ENCODE results near the gene PSG1.
A peak's percentile ranks its signal among the peaks of the same experiment; 100 is the strongest.
"Not testable (repeated sequence)": the region's sequence is repeated elsewhere in the genome, so short reads cannot be mapped to it uniquely, and the experiment has no call there.

PSG1 gene

GRCh38 chr19:42879613-42880012 is at the start of gene PSG1:
TSS of gene PSG1 (minus strand) at chr19:42879713. CDS start at chr19:42879581, 132 bp downstream.
- FAIRE-seq (no peak), DNase-seq (ENCODE audit: insufficient read length, low spot score) (no peak)
- TF ChIP-seq CTCF (IDR thresholded peaks at IDR 0.05; ENCODE audit: insufficient read depth, missing control alignments) = no peak

GRCh38 chr19:42928896-42929295 is 49.4 kb upstream of the PSG1 start:
- DNase-seq (ENCODE audit: insufficient read length, low spot score) (no peak), FAIRE-seq (no peak)
- no peak for TF ChIP-seq CTCF (IDR thresholded peaks at IDR 0.05; ENCODE audit: insufficient read depth, missing control alignments)

- FAIRE-seq = no peak
- TF ChIP-seq CTCF (IDR thresholded peaks at IDR 0.05; ENCODE audit: insufficient read depth, missing control alignments) = no peak
- no peak for DNase-seq (ENCODE audit: insufficient read length, low spot score)
These were observed 47.3 kb upstream of the PSG1 start for GRCh38 chr19:42926781-42927180.

DNA sequence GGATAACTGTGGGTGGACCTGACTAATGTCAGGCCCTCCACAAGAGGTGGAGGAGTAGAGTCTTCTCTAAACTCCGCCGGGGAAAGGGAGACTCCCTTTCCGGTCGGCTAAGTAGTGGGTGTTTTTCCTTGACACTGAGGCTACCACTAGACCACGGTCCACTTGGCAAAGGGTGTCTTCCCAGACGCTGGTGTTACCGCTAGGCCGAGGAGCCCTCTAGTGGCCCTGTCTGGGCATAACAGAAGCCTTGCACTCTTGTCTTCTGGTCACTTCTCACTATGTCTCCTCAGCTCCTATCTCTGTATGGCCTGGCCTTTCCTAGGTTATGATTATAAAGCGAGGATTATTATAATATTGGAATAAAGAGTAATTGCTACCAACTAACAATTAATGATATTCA is 43.6 kb upstream of the PSG1 start:
- DNase-seq (ENCODE audit: insufficient read length, low spot score); FAIRE-seq: not testable (repeated sequence)
- peak; percentile 49 for TF ChIP-seq CTCF (IDR thresholded peaks at IDR 0.05; ENCODE audit: insufficient read depth, missing control alignments)

DNA sequence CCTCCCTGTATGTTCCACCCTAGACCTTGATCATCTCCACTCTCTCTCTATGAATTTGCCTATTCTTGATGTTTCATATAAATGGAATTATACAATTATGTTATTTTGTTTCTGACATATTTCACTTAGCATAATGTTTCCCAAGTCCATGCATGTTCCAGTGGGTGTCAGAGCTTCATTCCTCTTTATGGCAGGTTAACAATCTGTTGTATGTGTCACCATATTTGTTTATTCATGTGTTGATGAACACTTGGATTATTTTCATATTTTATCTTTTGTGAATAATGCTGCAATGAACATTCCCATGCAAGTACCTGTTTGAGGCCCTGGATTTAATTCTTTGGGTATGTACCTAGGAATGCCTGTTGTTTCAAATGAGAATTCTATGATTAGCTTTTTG is 41.5 kb upstream of the PSG1 start:
- FAIRE-seq; DNase-seq (ENCODE audit: insufficient read length, low spot score): not testable (repeated sequence)

- no peak for FAIRE-seq
- no peak for TF ChIP-seq CTCF (IDR thresholded peaks at IDR 0.05; ENCODE audit: insufficient read depth, missing control alignments)
These were observed 40.2 kb upstream of the PSG1 start for GRCh38 chr19:42919757-42920079.

DNA sequence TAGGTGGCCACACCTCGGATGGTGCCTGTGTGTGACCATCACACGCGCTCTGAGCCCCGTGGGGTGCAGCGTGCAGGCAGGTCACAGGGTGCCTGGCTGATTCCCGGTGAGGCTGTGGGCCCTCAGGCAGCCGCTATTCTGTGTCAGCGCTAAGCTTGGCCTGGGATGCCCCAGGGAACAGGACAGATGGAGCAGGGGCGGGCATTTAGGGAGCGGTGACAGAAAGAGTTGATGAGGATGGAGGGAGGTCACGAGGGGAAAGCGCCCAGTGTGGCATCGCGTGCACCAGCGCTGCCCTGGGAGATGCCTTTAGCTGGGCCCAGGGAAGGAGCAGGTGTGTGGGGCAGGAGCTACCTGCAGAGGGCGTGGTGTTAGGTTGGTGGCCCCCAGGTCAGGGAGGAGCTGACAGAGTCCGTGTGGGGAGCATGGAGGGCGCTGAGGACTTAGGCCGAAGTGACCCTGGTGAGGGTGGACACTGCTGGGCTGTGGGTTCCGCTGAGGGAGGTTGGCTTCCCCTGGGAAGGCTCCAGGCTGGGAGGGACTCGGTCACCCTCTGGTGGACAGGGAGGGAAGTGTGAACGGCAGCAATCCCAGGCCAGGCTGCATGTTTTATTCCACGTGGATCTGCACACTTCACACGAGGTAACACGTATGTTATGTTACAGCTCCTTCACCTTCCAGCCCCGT is 39.7 kb upstream of the PSG1 start:
- peak; percentile 6 for TF ChIP-seq CTCF (IDR thresholded peaks at IDR 0.05; ENCODE audit: insufficient read depth, missing control alignments)
- not testable (repeated sequence) for FAIRE-seq; DNase-seq (ENCODE audit: insufficient read length, low spot score)

More at GRCh38 chr19:42919757-42920079, 40.2 kb upstream of the PSG1 start:
- DNase-seq (ENCODE audit: insufficient read length, low spot score) = no peak

GRCh38 chr19:42918377-42919069 is 39.0 kb upstream of the PSG1 start:
- not testable (repeated sequence) for DNase-seq (ENCODE audit: insufficient read length, low spot score); FAIRE-seq

- FAIRE-seq; DNase-seq (ENCODE audit: insufficient read length, low spot score): not testable (repeated sequence)
These were observed 38.1 kb upstream of the PSG1 start, which contains the start of gene PSG6 for GRCh38 chr19:42917634-42918033. TSS of gene PSG6 (minus strand) at chr19:42917894. CDS start at chr19:42917792, 102 bp downstream.

GRCh38 chr19:42916931-42917330 is 37.4 kb upstream of the PSG1 start:
- FAIRE-seq = not testable (repeated sequence)

DNA sequence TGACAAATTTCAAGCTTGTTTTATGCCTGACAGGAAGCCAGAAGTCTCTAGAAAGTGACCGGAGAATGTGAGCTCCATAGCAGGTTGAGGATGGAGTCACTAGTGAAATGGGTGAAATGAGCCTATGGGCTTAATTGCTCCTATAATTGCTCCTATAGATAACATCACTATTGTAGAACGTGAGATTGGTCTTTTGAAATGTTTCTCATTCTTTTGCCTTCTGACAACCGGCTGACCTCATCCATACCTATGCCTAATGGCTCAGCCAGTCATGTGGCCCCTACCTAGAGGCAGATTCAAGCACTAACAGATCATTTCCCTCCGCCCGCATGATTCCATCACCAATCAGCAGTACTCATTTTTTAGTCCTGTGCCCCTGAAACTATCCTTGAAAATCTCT is 34.0 kb upstream of the PSG1 start:
- not testable (repeated sequence) for FAIRE-seq; DNase-seq (ENCODE audit: insufficient read length, low spot score)

More at GRCh38 chr19:42916931-42917330, 37.4 kb upstream of the PSG1 start:
- not testable (repeated sequence) for DNase-seq (ENCODE audit: insufficient read length, low spot score)

- DNase-seq (ENCODE audit: insufficient read length, low spot score); FAIRE-seq: not testable (repeated sequence)
These were observed 33.4 kb upstream of the PSG1 start for GRCh38 chr19:42912941-42913340.
